HepG2 (cell line): Measurements from ENCODE around the gene SERPINA3. TPM values are rescaled to one million over a fixed set of nuclear protein-coding genes. Genes with fewer than 3 reads are reported as not detected.

Experiments used
- AHR ChIP-seq: IDR thresholded peaks from 2 replicates; pipeline ENCODE4 v1.6.1; 2018; ENCODE audit warnings: missing genetic modification reagents, missing compliant biosample characterization
- ARHGAP35 ChIP-seq: sonication (generic); formaldehyde crosslinking; IDR thresholded peaks from 2 replicates; pipeline ENCODE4 v1.9.0; 2022; ENCODE audit warnings: mild to moderate bottlenecking, inconsistent platforms, moderate library complexity, missing genetic modification reagents, borderline replicate concordance
- CEBPG ChIP-seq: IDR thresholded peaks from 2 replicates; pipeline ENCODE4 v1.6.1; 2016
- GPN1 ChIP-seq: sonication (generic); formaldehyde crosslinking; IDR thresholded peaks from 2 replicates; pipeline ENCODE4 v1.5.1; 2020; ENCODE audit warnings: missing genetic modification reagents, borderline replicate concordance
- NFKBIZ ChIP-seq: IDR thresholded peaks from 2 replicates; pipeline ENCODE4 v1.6.1; 2018; ENCODE audit warnings: missing genetic modification reagents, missing compliant biosample characterization
- PCBP1 ChIP-seq: fragments of 200-400 bp; formaldehyde crosslinking; IDR thresholded peaks from 2 replicates; pipeline ENCODE4 v1.6.1; 2017; ENCODE audit warnings: mild to moderate bottlenecking, low read depth, low read length, borderline replicate concordance
- RAD51 ChIP-seq: fragments of 450-650 bp; IDR thresholded peaks from 2 replicates; pipeline ENCODE4 v1.6.1; 2016; ENCODE audit warnings: borderline replicate concordance
- SOX5 ChIP-seq: IDR thresholded peaks from 2 replicates; pipeline ENCODE4 v1.6.1; 2016; ENCODE audit warnings: borderline replicate concordance
- THYN1 ChIP-seq: sonication (generic); formaldehyde crosslinking; IDR thresholded peaks from 2 replicates; pipeline ENCODE4 v1.8.1; 2023; ENCODE audit warnings: low read depth, mild to moderate bottlenecking, moderate library complexity, missing genetic modification reagents, borderline replicate concordance
- ZC3H4 ChIP-seq: sonication (generic); formaldehyde crosslinking; IDR thresholded peaks from 2 replicates; pipeline ENCODE4 v1.4.0; 2020; ENCODE audit warnings: missing genetic modification reagents, borderline replicate concordance
- ZNF10 ChIP-seq: sonication (generic); formaldehyde crosslinking; IDR thresholded peaks from 2 replicates; pipeline ENCODE4 v1.4.0; 2020; ENCODE audit warnings: mild to moderate bottlenecking, low read depth, missing genetic modification reagents, borderline replicate concordance
- ZNF235 ChIP-seq: sonication (generic); formaldehyde crosslinking; IDR thresholded peaks from 2 replicates; pipeline ENCODE4 v1.8.1; 2023; ENCODE audit warnings: mild to moderate bottlenecking, missing genetic modification reagents, borderline replicate concordance
- ZNF296 ChIP-seq: sonication (generic); formaldehyde crosslinking; conservative IDR thresholded peaks from 2 replicates; pipeline ENCODE4 v1.5.0; 2020; ENCODE audit warnings: mild to moderate bottlenecking, missing genetic modification reagents
- ZNF547 ChIP-seq: sonication (generic); formaldehyde crosslinking; IDR thresholded peaks from 2 replicates; pipeline ENCODE4 v1.5.1; 2020; ENCODE audit warnings: mild to moderate bottlenecking, missing genetic modification reagents
- ZNF619 ChIP-seq: sonication (generic); formaldehyde crosslinking; IDR thresholded peaks from 2 replicates; pipeline ENCODE4 v1.4.0; 2020; ENCODE audit warnings: mild to moderate bottlenecking, missing genetic modification reagents
- ZNF629 ChIP-seq: sonication (generic); formaldehyde crosslinking; conservative IDR thresholded peaks from 2 replicates; pipeline ENCODE4 v1.5.0; 2020; ENCODE audit warnings: missing genetic modification reagents
- polyA plus RNA-seq, 8 experiments: library from polyadenylated mRNA; depleted of rRNA in 3 of 8; stranded (reverse) in 7 of 8; unstranded in 1 of 8; fragments of >200 nt; fragmentation: Illumina TruSeq in 4 of 8; extraction: Trizol in 4 of 8; gene quantifications; 2 replicates each; pipeline versions ENCODE4 v1.2.1 to v1.2.3, GENCODE V29; 2011 to 2016; ENCODE audit warnings: low read depth in 4 of 8, missing spikeins in 1 of 8, mixed read lengths in 1 of 8; ENCODE audit not compliant: insufficient read depth in 1 of 8
- total RNA-seq, 5 experiments: library from RNA; depleted of rRNA; stranded (reverse); fragments of >200 nt; fragmentation: Illumina TruSeq; extraction: Trizol; gene quantifications; 2 replicates each; pipeline ENCODE4 v1.2.3, GENCODE V29; 2016; ENCODE audit warnings: low read depth in 1 of 5
- TF ChIP-seq, protein P1 (sequence below): sonication (generic); formaldehyde crosslinking; IDR thresholded peaks from 2 replicates; pipeline ENCODE4 v1.9.0; 2022; ENCODE audit warnings: low read depth, missing genetic modification reagents
- TF ChIP-seq, protein P2 (sequence below), 2 experiments: sonication (generic) in 1 of 2; formaldehyde crosslinking in 1 of 2; IDR thresholded peaks; 2 replicates each; pipeline versions ENCODE4 v1.4.0 to v1.6.1; 2018 to 2020; ENCODE audit warnings: missing genetic modification reagents in 2 of 2, borderline replicate concordance in 1 of 2, low read depth in 1 of 2, mild to moderate bottlenecking in 1 of 2, missing biosample characterization in 1 of 2
- TF ChIP-seq, protein P3 (sequence below): sonication (generic); formaldehyde crosslinking; IDR thresholded peaks from 2 replicates; pipeline ENCODE4 v1.8.0; 2022; ENCODE audit warnings: low read depth, missing genetic modification reagents

The SERPINA3 gene
- total and polyA plus RNA-seq, 2 of the 13 experiments (the other 11 are each of a cell fraction or from before 2014, with no cell fraction given): 825 to 2,200 TPM

- TF ChIP-seq, protein P1, sequence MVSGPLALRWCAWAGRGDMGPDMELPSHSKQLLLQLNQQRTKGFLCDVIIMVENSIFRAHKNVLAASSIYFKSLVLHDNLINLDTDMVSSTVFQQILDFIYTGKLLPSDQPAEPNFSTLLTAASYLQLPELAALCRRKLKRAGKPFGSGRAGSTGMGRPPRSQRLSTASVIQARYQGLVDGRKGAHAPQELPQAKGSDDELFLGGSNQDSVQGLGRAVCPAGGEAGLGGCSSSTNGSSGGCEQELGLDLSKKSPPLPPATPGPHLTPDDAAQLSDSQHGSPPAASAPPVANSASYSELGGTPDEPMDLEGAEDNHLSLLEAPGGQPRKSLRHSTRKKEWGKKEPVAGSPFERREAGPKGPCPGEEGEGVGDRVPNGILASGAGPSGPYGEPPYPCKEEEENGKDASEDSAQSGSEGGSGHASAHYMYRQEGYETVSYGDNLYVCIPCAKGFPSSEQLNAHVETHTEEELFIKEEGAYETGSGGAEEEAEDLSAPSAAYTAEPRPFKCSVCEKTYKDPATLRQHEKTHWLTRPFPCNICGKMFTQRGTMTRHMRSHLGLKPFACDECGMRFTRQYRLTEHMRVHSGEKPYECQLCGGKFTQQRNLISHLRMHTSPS (CRISPR knock-in tag): peak; percentile 94
- TF ChIP-seq PCBP1: no peak
- TF ChIP-seq, protein P2, sequence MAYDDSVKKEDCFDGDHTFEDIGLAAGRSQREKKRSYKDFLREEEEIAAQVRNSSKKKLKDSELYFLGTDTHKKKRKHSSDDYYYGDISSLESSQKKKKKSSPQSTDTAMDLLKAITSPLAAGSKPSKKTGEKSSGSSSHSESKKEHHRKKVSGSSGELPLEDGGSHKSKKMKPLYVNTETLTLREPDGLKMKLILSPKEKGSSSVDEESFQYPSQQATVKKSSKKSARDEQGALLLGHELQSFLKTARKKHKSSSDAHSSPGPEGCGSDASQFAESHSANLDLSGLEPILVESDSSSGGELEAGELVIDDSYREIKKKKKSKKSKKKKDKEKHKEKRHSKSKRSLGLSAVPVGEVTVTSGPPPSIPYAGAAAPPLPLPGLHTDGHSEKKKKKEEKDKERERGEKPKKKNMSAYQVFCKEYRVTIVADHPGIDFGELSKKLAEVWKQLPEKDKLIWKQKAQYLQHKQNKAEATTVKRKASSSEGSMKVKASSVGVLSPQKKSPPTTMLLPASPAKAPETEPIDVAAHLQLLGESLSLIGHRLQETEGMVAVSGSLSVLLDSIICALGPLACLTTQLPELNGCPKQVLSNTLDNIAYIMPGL (CRISPR knock-in tag; IDR thresholded peaks at IDR 0.05; ENCODE audit: borderline replicate concordance in 1 of 2, low read depth in 1 of 2): peak; percentile 78 to 82; a peak in 3 of 4 replicates
- TF ChIP-seq RAD51: no peak
- peak; percentile 64; the same call in 1 of the 2 replicates for TF ChIP-seq ZNF629
- TF ChIP-seq ZNF10 (CRISPR knock-in tag): no peak
- peak; percentile 98 for TF ChIP-seq CEBPG
- peak; percentile 79 for TF ChIP-seq ZNF296 (CRISPR knock-in tag)
- TF ChIP-seq ZNF547: peak; percentile 63; the same call in 1 of the 2 replicates
- peak; percentile 28; the same call in 1 of the 2 replicates for TF ChIP-seq AHR (CRISPR knock-in tag)
- TF ChIP-seq ARHGAP35 (CRISPR knock-in tag): 0 out of 2 replicates have a peak, but pooled peaks have one; percentile 71
- no peak for TF ChIP-seq GPN1 (CRISPR knock-in tag)
- TF ChIP-seq ZNF619 (CRISPR knock-in tag): no peak
- TF ChIP-seq, protein P3, sequence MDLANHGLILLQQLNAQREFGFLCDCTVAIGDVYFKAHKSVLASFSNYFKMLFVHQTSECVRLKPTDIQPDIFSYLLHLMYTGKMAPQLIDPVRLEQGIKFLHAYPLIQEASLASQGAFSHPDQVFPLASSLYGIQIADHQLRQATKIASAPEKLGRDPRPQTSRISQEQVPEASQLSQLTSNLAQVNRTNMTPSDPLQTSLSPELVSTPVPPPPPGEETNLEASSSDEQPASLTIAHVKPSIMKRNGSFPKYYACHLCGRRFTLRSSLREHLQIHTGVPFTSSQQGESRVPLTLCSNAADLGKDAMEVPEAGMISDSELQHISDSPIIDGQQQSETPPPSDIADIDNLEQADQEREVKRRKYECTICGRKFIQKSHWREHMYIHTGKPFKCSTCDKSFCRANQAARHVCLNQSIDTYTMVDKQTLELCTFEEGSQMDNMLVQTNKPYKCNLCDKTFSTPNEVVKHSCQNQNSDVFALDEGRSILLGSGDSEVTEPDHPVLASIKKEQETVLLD (CRISPR knock-in tag): peak; percentile 61
- TF ChIP-seq NFKBIZ (CRISPR knock-in tag): peak; percentile 98
- TF ChIP-seq ZC3H4 (CRISPR knock-in tag): no peak
- peak; percentile 97 for TF ChIP-seq SOX5 (CRISPR knock-in tag)
- no peak for TF ChIP-seq THYN1 (CRISPR knock-in tag)
- TF ChIP-seq ZNF235 (CRISPR knock-in tag): no peak; the same call in 1 of the 2 replicates
These were observed 18.3 kb upstream of the SERPINA3 start (continued) for GRCh38 chr14:94593749-94594431.
